Adrenal gland (tissue), 5 donors: ENCODE measurements around the gene COQ10B.

Source experiments
- POLR2A ChIP-seq, 2 donors: fragments of 450-650 bp; IDR thresholded peaks; one replicate each; pipeline ENCODE4 v1.6.1; 2017; ENCODE audit warnings: antibody characterized with exemption in 2 of 2, mild to moderate bottlenecking in 2 of 2, moderate library complexity in 1 of 2
- TF ChIP-seq, protein P1 (sequence below), 6 experiments: fragments of 450-650 bp in 4 of 6; fragments of 200-600 bp in 2 of 6; sonication (generic) in 1 of 6; IDR thresholded peaks; 1 replicate in 5 of 6; 2 replicates in 1 of 6; pipeline versions ENCODE4 v1.5.1 to v1.8.0; 2016 to 2021; ENCODE audit warnings: antibody characterized with exemption in 6 of 6, mild to moderate bottlenecking in 2 of 6, moderate library complexity in 1 of 6
- donor health status: DM: no; HTN: no; CAD: no.

DNA sequence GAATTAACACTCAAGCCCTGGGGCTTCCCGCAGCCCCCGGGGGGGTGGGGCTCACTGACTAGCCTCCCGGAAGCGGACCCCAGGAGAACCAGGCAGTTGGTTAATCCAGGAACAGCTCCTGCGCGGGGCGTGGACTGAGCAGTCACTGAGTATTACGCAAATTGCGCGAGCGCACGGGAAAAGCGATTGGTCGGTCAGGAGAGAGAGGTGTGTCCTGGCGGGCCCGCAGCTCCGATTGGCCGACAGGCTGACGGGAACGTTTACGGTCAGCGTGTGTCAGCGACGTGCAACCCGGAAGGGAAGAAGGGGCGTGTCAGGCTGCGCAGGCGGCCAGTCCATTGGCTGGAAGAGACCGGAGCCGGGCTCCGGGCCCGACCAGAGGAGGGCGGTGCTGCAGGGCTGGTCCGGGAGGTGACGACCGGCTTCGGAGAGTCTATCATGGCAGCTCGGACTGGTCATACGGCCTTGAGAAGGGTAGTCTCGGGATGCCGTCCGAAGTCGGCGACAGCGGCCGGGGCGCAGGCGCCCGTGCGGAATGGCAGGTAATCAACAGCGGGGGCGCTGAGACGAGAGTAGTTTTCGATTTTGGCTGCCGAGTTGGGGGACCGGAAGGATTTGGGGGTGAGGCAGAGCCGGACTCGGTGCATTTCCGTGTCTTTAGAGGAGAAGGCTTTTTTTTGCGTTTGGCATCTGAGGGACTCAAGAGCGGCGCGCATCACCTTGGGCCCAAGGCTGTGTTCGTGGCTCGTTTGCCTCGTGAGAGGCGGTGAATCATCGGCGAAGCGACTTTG lies at the start of gene COQ10B:
- TF ChIP-seq POLR2A (IDR thresholded peaks at IDR 0.05), result peak; percentile 86 to 95
- TF ChIP-seq, protein P1, sequence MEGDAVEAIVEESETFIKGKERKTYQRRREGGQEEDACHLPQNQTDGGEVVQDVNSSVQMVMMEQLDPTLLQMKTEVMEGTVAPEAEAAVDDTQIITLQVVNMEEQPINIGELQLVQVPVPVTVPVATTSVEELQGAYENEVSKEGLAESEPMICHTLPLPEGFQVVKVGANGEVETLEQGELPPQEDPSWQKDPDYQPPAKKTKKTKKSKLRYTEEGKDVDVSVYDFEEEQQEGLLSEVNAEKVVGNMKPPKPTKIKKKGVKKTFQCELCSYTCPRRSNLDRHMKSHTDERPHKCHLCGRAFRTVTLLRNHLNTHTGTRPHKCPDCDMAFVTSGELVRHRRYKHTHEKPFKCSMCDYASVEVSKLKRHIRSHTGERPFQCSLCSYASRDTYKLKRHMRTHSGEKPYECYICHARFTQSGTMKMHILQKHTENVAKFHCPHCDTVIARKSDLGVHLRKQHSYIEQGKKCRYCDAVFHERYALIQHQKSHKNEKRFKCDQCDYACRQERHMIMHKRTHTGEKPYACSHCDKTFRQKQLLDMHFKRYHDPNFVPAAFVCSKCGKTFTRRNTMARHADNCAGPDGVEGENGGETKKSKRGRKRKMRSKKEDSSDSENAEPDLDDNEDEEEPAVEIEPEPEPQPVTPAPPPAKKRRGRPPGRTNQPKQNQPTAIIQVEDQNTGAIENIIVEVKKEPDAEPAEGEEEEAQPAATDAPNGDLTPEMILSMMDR (IDR thresholded peaks at IDR 0.05), result peak in 2 of 6 experiments; percentile 21 to 26
